ENCODE measurements around the gene AMBP.

AMBP gene

GRCh38 chr9:114016629-114017423 lies 61.3 kb downstream of the AMBP start:
- no peak overlapping the region for H3K4me2 ChIP-seq
- H3K9ac ChIP-seq: no peak overlapping the region
- H3K4me3 ChIP-seq (IDR thresholded peaks at IDR 0.05; ENCODE audit: insufficient read depth, low read depth, low read length): no peak overlapping the region
- H2AFZ ChIP-seq (ENCODE audit: low read depth): no peak overlapping the region
- no peak overlapping the region for H3K27ac ChIP-seq
- no peaks in the 10 kb centered on the region for H3K79me2 ChIP-seq (ENCODE audit: insufficient read depth, low read depth)
- no peak for TF ChIP-seq CTCF (conservative IDR thresholded peaks at IDR 0.05; ENCODE audit: low read depth, low read length)
- no peaks in the 10 kb centered on the region for H3K4me1 ChIP-seq (ENCODE audit: low read depth, poor library complexity, severe bottlenecking)
- H4K20me1 ChIP-seq (ENCODE audit: insufficient read depth): no peaks in the 10 kb centered on the region
- no peaks in the 10 kb centered on the region for H3K36me3 ChIP-seq (ENCODE audit: insufficient read depth)
- no peaks in the 10 kb centered on the region for H3K27me3 ChIP-seq (ENCODE audit: insufficient read depth, low read depth)

GRCh38 chr9:114016101-114016500 lies 62.0 kb downstream of the AMBP start:
- H3K36me3 ChIP-seq (ENCODE audit: insufficient read depth): no peaks in the 10 kb centered on the region
- no peak overlapping the region for H3K4me3 ChIP-seq (IDR thresholded peaks at IDR 0.05; ENCODE audit: insufficient read depth, low read depth, low read length)

GRCh38 chr9:114015607-114016006 lies 62.5 kb downstream of the AMBP start:
- Histone ChIP-seq H3K79me2 (ENCODE audit: insufficient read depth, low read depth) (no peaks in the 10 kb centered on the region), H4K20me1 (ENCODE audit: insufficient read depth) (no peaks in the 10 kb centered on the region), H3K4me2 (no peak overlapping the region), H2AFZ (ENCODE audit: low read depth) (no peak overlapping the region), H3K9ac (no peak overlapping the region), H3K4me1 (ENCODE audit: low read depth, poor library complexity, severe bottlenecking) (no peaks in the 10 kb centered on the region), H3K36me3 (ENCODE audit: insufficient read depth) (no peaks in the 10 kb centered on the region), H3K27me3 (ENCODE audit: insufficient read depth, low read depth) (no peaks in the 10 kb centered on the region), H3K4me3 (IDR thresholded peaks at IDR 0.05; ENCODE audit: insufficient read depth, low read depth, low read length) (no peak overlapping the region), H3K27ac (no peak overlapping the region)
- no peak for TF ChIP-seq CTCF (conservative IDR thresholded peaks at IDR 0.05; ENCODE audit: low read depth, low read length)

More at GRCh38 chr9:114016101-114016500, 62.0 kb downstream of the AMBP start:
- H3K4me2 ChIP-seq: no peak overlapping the region
- no peak for TF ChIP-seq CTCF (conservative IDR thresholded peaks at IDR 0.05; ENCODE audit: low read depth, low read length)
- no peak overlapping the region for H3K27ac ChIP-seq
- H3K79me2 ChIP-seq (ENCODE audit: insufficient read depth, low read depth): no peaks in the 10 kb centered on the region
- H3K27me3 ChIP-seq (ENCODE audit: insufficient read depth, low read depth): no peaks in the 10 kb centered on the region
- H2AFZ ChIP-seq (ENCODE audit: low read depth): no peak overlapping the region
- H4K20me1 ChIP-seq (ENCODE audit: insufficient read depth): no peaks in the 10 kb centered on the region
- H3K9ac ChIP-seq: no peak overlapping the region
- H3K4me1 ChIP-seq (ENCODE audit: low read depth, poor library complexity, severe bottlenecking): no peaks in the 10 kb centered on the region

- H3K4me2 ChIP-seq: no peak overlapping the region
- no peak overlapping the region for H2AFZ ChIP-seq (ENCODE audit: low read depth)
- no peak overlapping the region for H3K4me3 ChIP-seq (IDR thresholded peaks at IDR 0.05; ENCODE audit: insufficient read depth, low read depth, low read length)
- no peaks in the 10 kb centered on the region for H3K27me3 ChIP-seq (ENCODE audit: insufficient read depth, low read depth)
- H3K79me2 ChIP-seq (ENCODE audit: insufficient read depth, low read depth): no peaks in the 10 kb centered on the region
- no peaks in the 10 kb centered on the region for H4K20me1 ChIP-seq (ENCODE audit: insufficient read depth)
- H3K9ac ChIP-seq: no peak overlapping the region
- no peak for TF ChIP-seq CTCF (conservative IDR thresholded peaks at IDR 0.05; ENCODE audit: low read depth, low read length)
- H3K27ac ChIP-seq: no peak overlapping the region
- H3K36me3 ChIP-seq (ENCODE audit: insufficient read depth): no peaks in the 10 kb centered on the region
- no peaks in the 10 kb centered on the region for H3K4me1 ChIP-seq (ENCODE audit: low read depth, poor library complexity, severe bottlenecking)
Measured at GRCh38 chr9:114014044-114014443, 64.1 kb downstream of the AMBP start.

All from KMS-11 (cell line).